ENCODE results near the gene RNU5B-1.

DNA sequence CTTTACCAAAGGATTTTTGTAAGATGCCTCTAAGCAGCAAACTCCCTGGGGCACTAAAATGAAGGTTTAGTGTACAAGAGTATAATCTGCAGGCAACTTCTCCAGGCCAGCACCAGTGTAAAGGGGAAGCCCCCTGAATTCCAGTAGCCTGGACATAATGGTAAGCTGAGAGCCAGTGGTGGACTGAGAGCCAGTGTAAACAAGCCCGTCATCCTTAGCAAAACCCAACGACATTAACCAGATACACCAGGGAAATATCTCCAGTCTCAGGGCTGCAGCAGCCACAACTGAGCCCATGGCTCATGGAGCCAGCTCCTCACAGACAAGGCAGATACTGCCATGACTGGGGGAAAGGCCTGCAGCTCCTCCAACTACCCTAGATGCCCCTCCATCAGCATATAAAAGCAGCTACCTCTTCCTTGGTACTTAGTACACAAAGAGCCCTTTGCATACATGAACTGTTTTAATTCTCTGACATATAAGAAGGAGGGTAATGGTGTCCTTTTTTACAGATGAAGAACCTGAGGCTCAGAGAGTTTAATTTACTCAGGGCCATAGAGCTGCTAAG lies 39.5 kb upstream of the RNU5B-1 start:
- TF ChIP-seq ZNF274 (IDR thresholded peaks at IDR 0.05; ENCODE audit: low read depth, low read length) = no peak
- no peak for TF ChIP-seq YY1 (IDR thresholded peaks at IDR 0.05; ENCODE audit: insufficient read depth, insufficient read length)
- TF ChIP-seq SUZ12 (IDR thresholded peaks at IDR 0.05; ENCODE audit: extremely low read depth, insufficient read depth, insufficient read length) = no peak
